Ovary (tissue), 3 donors: ENCODE data around the gene SGCE.

ENCODE experiments used
- CTCF ChIP-seq, 3 donors: fragments of 450-650 bp in 2 of 3; fragments of 200-600 bp in 1 of 3; IDR thresholded peaks; one replicate each; pipeline versions ENCODE4 v1.5.1 to v1.8.0; 2016 to 2022; ENCODE audit warnings: antibody characterized with exemption in 3 of 3, mild to moderate bottlenecking in 1 of 3
- POLR2A ChIP-seq: fragments of 450-650 bp; IDR thresholded peaks from one replicate; pipeline ENCODE4 v1.6.1; 2017; ENCODE audit warnings: antibody characterized with exemption, mild to moderate bottlenecking, moderate library complexity
- donor health status: DM: no; HTN: no; CAD: no.

GRCh38 chr7:94679358-94679757 lies 23.4 kb upstream of the SGCE start:
- no peak for TF ChIP-seq POLR2A
- no peak for TF ChIP-seq CTCF (IDR thresholded peaks at IDR 0.05)
